NT2/D1 (cell line): ENCODE measurements around the gene EFCAB10.

Experiments
- SUZ12 ChIP-seq: IDR thresholded peaks from 2 replicates; pipeline ENCODE4 v1.6.1; 2011; ENCODE audit not compliant: insufficient read length, insufficient read depth; ENCODE audit errors: extremely low read depth
- YY1 ChIP-seq: IDR thresholded peaks from 2 replicates; pipeline ENCODE4 v1.6.1; 2011; ENCODE audit not compliant: insufficient read length, insufficient read depth
- ZNF274 ChIP-seq: IDR thresholded peaks from 2 replicates; pipeline ENCODE4 v1.6.1; 2011; ENCODE audit warnings: mild to moderate bottlenecking, low read depth, low read length

DNA sequence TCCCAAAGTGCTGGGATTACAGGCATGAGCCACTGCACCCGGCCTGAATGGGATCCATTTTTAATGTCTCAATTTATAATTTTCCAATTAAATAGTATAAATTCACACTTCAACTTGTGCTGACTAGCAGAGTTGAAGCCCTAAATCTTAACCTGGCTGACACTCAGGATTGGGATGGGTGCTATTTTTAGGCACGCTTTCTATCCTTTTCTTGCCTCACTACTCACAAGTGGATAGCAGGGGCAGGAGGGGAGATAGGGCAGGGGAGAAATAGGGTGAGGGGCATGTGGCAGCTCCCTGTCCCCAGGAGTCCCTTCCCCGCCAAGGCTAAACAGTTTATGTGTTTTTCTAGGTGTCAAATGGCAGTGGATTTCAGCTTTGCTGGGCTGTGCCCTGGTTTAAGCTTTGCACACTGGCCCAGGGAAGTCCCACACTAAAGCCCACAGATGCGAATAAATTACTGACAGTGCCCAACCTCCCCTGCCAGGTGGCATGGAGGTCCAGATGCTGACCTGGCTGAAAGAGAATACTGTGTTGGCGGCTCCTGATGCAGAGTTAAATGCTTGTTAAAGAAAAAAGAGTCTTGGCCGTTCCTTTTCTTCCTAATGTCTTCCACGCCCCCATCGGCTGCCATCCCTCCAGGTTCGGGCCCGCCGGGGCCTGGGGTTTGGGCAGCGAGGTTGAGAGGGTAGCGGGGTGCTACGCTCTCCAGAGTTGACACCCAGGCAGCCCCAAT lies 36.2 kb upstream of the EFCAB10 start:
- no peak for TF ChIP-seq YY1
- no peak for TF ChIP-seq ZNF274
- TF ChIP-seq SUZ12, result no peak
